ENCODE data around the gene GPR153.

GPR153 gene

GRCh38 chr1:6266641-6267040 is 5.7 kb upstream of the GPR153 start:
- H3K36me3 ChIP-seq (ENCODE audit: insufficient read depth, low read length) = no peaks in the 10 kb centered on the region

GRCh38 chr1:6265151-6265550 is 4.3 kb upstream of the GPR153 start:
- no peaks in the 10 kb centered on the region for H3F3A ChIP-seq (ENCODE audit: insufficient read depth, low read length)
- no peaks in the 10 kb centered on the region for H4K20me1 ChIP-seq (ENCODE audit: insufficient read depth, low read length)
- peaks cover 8% of the 10 kb centered on the region; the same call in 1 of the 2 replicates for H3K27me3 ChIP-seq (ENCODE audit: insufficient read depth, low read length)
- no peak overlapping the region for H3K4me3 ChIP-seq (ENCODE audit: low read depth, low read length, poor library complexity, severe bottlenecking)
- H3K4me2 ChIP-seq (ENCODE audit: low read length) = no peak overlapping the region
- H3K36me3 ChIP-seq (ENCODE audit: insufficient read depth, low read length) = no peaks in the 10 kb centered on the region
- H2AFZ ChIP-seq (ENCODE audit: low read length) = no peak overlapping the region
- H3K9me3 ChIP-seq (ENCODE audit: low read length) = no peaks in the 10 kb centered on the region
- H3K4me1 ChIP-seq (ENCODE audit: insufficient read depth, low read length, severe bottlenecking) = peaks cover 3% of the 10 kb centered on the region
- H3K9ac ChIP-seq (ENCODE audit: low read length) = no peak overlapping the region
- H3K27ac ChIP-seq (ENCODE audit: low read depth, low read length, poor library complexity, severe bottlenecking) = no peak overlapping the region
- H3K79me2 ChIP-seq (ENCODE audit: insufficient read depth, low read length) = no peaks in the 10 kb centered on the region
- H3K9me2 ChIP-seq (ENCODE audit: low read depth, low read length) = no peaks in the 10 kb centered on the region
- TF ChIP-seq CTCF (IDR thresholded peaks at IDR 0.05; ENCODE audit: low read length) (no peak), EZH2 (IDR thresholded peaks at IDR 0.05; ENCODE audit: borderline replicate concordance, low read length) (no peak)

More at GRCh38 chr1:6266641-6267040, 5.7 kb upstream of the GPR153 start:
- Histone ChIP-seq H3K79me2 (ENCODE audit: insufficient read depth, low read length) (no peaks in the 10 kb centered on the region), H4K20me1 (ENCODE audit: insufficient read depth, low read length) (no peaks in the 10 kb centered on the region), H3K4me3 (ENCODE audit: low read depth, low read length, poor library complexity, severe bottlenecking) (no peak overlapping the region), H3K27ac (ENCODE audit: low read depth, low read length, poor library complexity, severe bottlenecking) (no peak overlapping the region), H3K27me3 (ENCODE audit: insufficient read depth, low read length) (peaks cover 8% of the 10 kb centered on the region; the same call in 1 of the 2 replicates), H3K4me1 (ENCODE audit: insufficient read depth, low read length, severe bottlenecking) (no peaks in the 10 kb centered on the region), H3K9me3 (ENCODE audit: low read length) (no peaks in the 10 kb centered on the region), H3K4me2 (ENCODE audit: low read length) (no peak overlapping the region), H3K9ac (ENCODE audit: low read length) (no peak overlapping the region), H3K9me2 (ENCODE audit: low read depth, low read length) (no peaks in the 10 kb centered on the region), H2AFZ (ENCODE audit: low read length) (no peak overlapping the region), H3F3A (ENCODE audit: insufficient read depth, low read length) (no peaks in the 10 kb centered on the region)
- TF ChIP-seq EZH2 (IDR thresholded peaks at IDR 0.05; ENCODE audit: borderline replicate concordance, low read length) (no peak), CTCF (IDR thresholded peaks at IDR 0.05; ENCODE audit: low read length) (no peak)

GRCh38 chr1:6263716-6264115 is 2.8 kb upstream of the GPR153 start:
- no peaks in the 10 kb centered on the region for H3K36me3 ChIP-seq (ENCODE audit: insufficient read depth, low read length)
- H3K27ac ChIP-seq (ENCODE audit: low read depth, low read length, poor library complexity, severe bottlenecking) = no peak overlapping the region
- H3K9me3 ChIP-seq (ENCODE audit: low read length) = no peaks in the 10 kb centered on the region
- peaks cover 3% of the 10 kb centered on the region for H3K4me1 ChIP-seq (ENCODE audit: insufficient read depth, low read length, severe bottlenecking)
- H3K79me2 ChIP-seq (ENCODE audit: insufficient read depth, low read length) = no peaks in the 10 kb centered on the region
- H3K9ac ChIP-seq (ENCODE audit: low read length) = no peak overlapping the region
- H2AFZ ChIP-seq (ENCODE audit: low read length) = no peak overlapping the region
- H4K20me1 ChIP-seq (ENCODE audit: insufficient read depth, low read length) = no peaks in the 10 kb centered on the region
- H3K4me2 ChIP-seq (ENCODE audit: low read length) = no peak overlapping the region
- TF ChIP-seq EZH2 (IDR thresholded peaks at IDR 0.05; ENCODE audit: borderline replicate concordance, low read length) (no peak), CTCF (IDR thresholded peaks at IDR 0.05; ENCODE audit: low read length) (no peak)
- H3K4me3 ChIP-seq (ENCODE audit: low read depth, low read length, poor library complexity, severe bottlenecking) = no peak overlapping the region
- H3F3A ChIP-seq (ENCODE audit: insufficient read depth, low read length) = no peaks in the 10 kb centered on the region
- no peaks in the 10 kb centered on the region for H3K9me2 ChIP-seq (ENCODE audit: low read depth, low read length)
- peaks cover 8% of the 10 kb centered on the region; the same call in 1 of the 2 replicates for H3K27me3 ChIP-seq (ENCODE audit: insufficient read depth, low read length)
